Measurements from ENCODE around the gene LRP6.

LRP6 gene

GRCh38 chr12:12278899-12279298 is 12.1 kb upstream of the LRP6 start:
- TF ChIP-seq CTCF (IDR thresholded peaks at IDR 0.05; ENCODE audit: low read depth, low read length, missing control alignments) = no peak
- H3K4me3 ChIP-seq (replicated peaks; ENCODE audit: low read depth, low read length) = no peak overlapping the region
- DNase-seq (ENCODE audit: extremely low read depth, low read depth) = no peak

GRCh38 chr12:12275874-12276273 is 9.0 kb upstream of the LRP6 start:
- DNase-seq (ENCODE audit: extremely low read depth, low read depth) = no peak
- TF ChIP-seq CTCF (IDR thresholded peaks at IDR 0.05; ENCODE audit: low read depth, low read length, missing control alignments) = no peak
- no peak overlapping the region for H3K4me3 ChIP-seq (replicated peaks; ENCODE audit: low read depth, low read length)

- no peak overlapping the region for H3K4me3 ChIP-seq (replicated peaks; ENCODE audit: low read depth, low read length)
- no peak for TF ChIP-seq CTCF (IDR thresholded peaks at IDR 0.05; ENCODE audit: low read depth, low read length, missing control alignments)
- DNase-seq (ENCODE audit: extremely low read depth, low read depth) = no peak
Measured at GRCh38 chr12:12273291-12273957, 6.6 kb upstream of the LRP6 start.

GRCh38 chr12:12272869-12273268 is 6.0 kb upstream of the LRP6 start:
- H3K4me3 ChIP-seq (replicated peaks; ENCODE audit: low read depth, low read length) = no peak overlapping the region
- TF ChIP-seq CTCF (IDR thresholded peaks at IDR 0.05; ENCODE audit: low read depth, low read length, missing control alignments) = no peak

GRCh38 chr12:12270226-12270625 is 3.4 kb upstream of the LRP6 start:
- no peak for TF ChIP-seq CTCF (IDR thresholded peaks at IDR 0.05; ENCODE audit: low read depth, low read length, missing control alignments)

More at GRCh38 chr12:12272869-12273268, 6.0 kb upstream of the LRP6 start:
- DNase-seq (ENCODE audit: extremely low read depth, low read depth) = no peak

GRCh38 chr12:12267742-12268200 is 927 bp upstream of the LRP6 start:
- TF ChIP-seq CTCF (IDR thresholded peaks at IDR 0.05; ENCODE audit: low read depth, low read length, missing control alignments) = no peak
- peak overlapping the region; percentile 88 for H3K4me3 ChIP-seq (replicated peaks; ENCODE audit: low read depth, low read length)
- DNase-seq (ENCODE audit: extremely low read depth, low read depth) = no peak

More at GRCh38 chr12:12270226-12270625, 3.4 kb upstream of the LRP6 start:
- no peak for DNase-seq (ENCODE audit: extremely low read depth, low read depth)
- no peak overlapping the region for H3K4me3 ChIP-seq (replicated peaks; ENCODE audit: low read depth, low read length)
